Heart left ventricle (tissue), 13 donors: ENCODE measurements around the gene RTF1.

ENCODE experiments used
- CTCF ChIP-seq, 12 donors: fragments of 200-600 bp; sonication (generic) in 4 of 12; IDR thresholded peaks; one replicate each; pipeline versions ENCODE4 v1.5.0 to v1.8.0; 2018 to 2022; ENCODE audit warnings: antibody characterized with exemption in 12 of 12, mild to moderate bottlenecking in 5 of 12
- POLR2A ChIP-seq, 2 donors: fragments of 450-650 bp; IDR thresholded peaks; one replicate each; pipeline ENCODE4 v1.6.1; 2017; ENCODE audit warnings: antibody characterized with exemption in 2 of 2, mild to moderate bottlenecking in 2 of 2, moderate library complexity in 2 of 2
- donor health status: ischemic (EF 13 %, LVEDD 7.1; RV severe dilation, severe dysfunction).
- donor health status: DM: no; HTN: yes; CAD: no.
- donor health status: DM: no; HTN: no; CAD: no.
- donor health status: ischemic (EF 25% LVEDD 6.9; RV normal size, moderate dysfunction).
- donor health status: ischemic (EF 25% LVEDD 5.7; RV mildly dilated, moderate dysfunction).
- donor health status: ischemic (EF 35%, LVEDD 5.7; RV mildly dilated, moderate dysfunction).
- donor health status: nonischemic (EF 11% LVEDD 7.7; RV severe dilation, severe dysfunction).
- donor health status: DM: yes; HTN: yes; CAD: no.
- donor health status: PGD.
- donor health status: ischemic (EF 29% LVEDD 5.4; RV normal size, mild dysfunction).
- donor health status: nonischemic (EF 23%, LVEDD 6.1; RV moderate dilation, normal function).

- TF ChIP-seq CTCF (IDR thresholded peaks at IDR 0.05) (no peak), POLR2A (IDR thresholded peaks at IDR 0.05) (no peak)
Measured at GRCh38 chr15:41510728-41511127, 93.8 kb downstream of the RTF1 start.
